Activated CD8-positive, alpha-beta T cell treated with anti-CD3 and anti-CD28 coated beads, Interleukin-2, amount 10 ng/mL, durations not matched to agents 7 days and 5 days (primary cell): ENCODE data around the gene MUC6. TPM values are rescaled to one million over a fixed set of nuclear protein-coding genes. Genes with fewer than 3 reads are reported as not detected.
A peak's percentile ranks its signal among the peaks of the same experiment; 100 is the strongest.

Experiments used
- ATAC-seq: fragments of 150-1000 bp; cut with Tn5 transposase; one replicate; pipeline ENCODE4 v1.10.0; 2021; ENCODE audit warnings: moderate library complexity
- CTCF ChIA-PET: fragments of 350-600 bp; sonication (Branson Sonifier 250); formaldehyde crosslinking; loops from one replicate; lab custom pipeline; 2021; ENCODE audit warnings: antibody characterized with exemption; lab: Charles Lee
- POLR2A ChIA-PET: fragments of 350-600 bp; sonication (Branson Sonifier 250); formaldehyde crosslinking; loops from one replicate; lab custom pipeline; 2021; ENCODE audit warnings: antibody characterized with exemption; lab: Charles Lee
- DNase-seq: peaks from one replicate; pipeline ENCODE4 v3.0.0-alpha.2; 2020
- H3K27ac Mint-ChIP-seq: one replicate; pipeline ENCODE4 v1.8.0; 2021; ENCODE audit warnings: mild to moderate bottlenecking, mixed read lengths
- H3K27me3 Mint-ChIP-seq: one replicate; pipeline ENCODE4 v1.8.0; 2021; ENCODE audit warnings: low read depth, mixed read lengths
- H3K36me3 Mint-ChIP-seq: one replicate; pipeline ENCODE4 v1.8.0; 2021; ENCODE audit warnings: low read depth, mixed read lengths
- H3K4me1 Mint-ChIP-seq: one replicate; pipeline ENCODE4 v1.8.0; 2021; ENCODE audit warnings: low read depth, mixed read lengths
- H3K4me3 Mint-ChIP-seq: one replicate; pipeline ENCODE4 v1.8.0; 2021; ENCODE audit warnings: mild to moderate bottlenecking, mixed read lengths
- H3K9me3 Mint-ChIP-seq: one replicate; pipeline ENCODE4 v1.8.0; 2022; ENCODE audit warnings: mixed read lengths; ENCODE audit not compliant: insufficient read depth
- total RNA-seq, 2 experiments: library from RNA; stranded (reverse); gene quantifications; one replicate each; pipeline ENCODE4 v1.2.3, GENCODE V29; 2021

MUC6 gene
- total RNA-seq, 2 experiments from 2014 or later = not detected

GRCh38 chr11:1010551-1011319 lies 25.8 kb downstream of the MUC6 start:
- H3K27me3 Mint-ChIP-seq = no peaks in the 10 kb centered on the region
- peaks cover 7% of the 10 kb centered on the region for H3K36me3 Mint-ChIP-seq
- no peak overlapping the region for H3K27ac Mint-ChIP-seq
- DNase-seq = no peak
- ChIA-PET CTCF (no interaction called here), POLR2A (no interaction called here)
- H3K9me3 Mint-ChIP-seq = no peaks in the 10 kb centered on the region
- H3K4me3 Mint-ChIP-seq = no peak overlapping the region
- ATAC-seq = no peak
- H3K4me1 Mint-ChIP-seq = no peaks in the 10 kb centered on the region

- H3K4me1 Mint-ChIP-seq = no peaks in the 10 kb centered on the region
- no peak overlapping the region for H3K4me3 Mint-ChIP-seq
- DNase-seq (no peak), ATAC-seq (no peak)
- no peaks in the 10 kb centered on the region for H3K27me3 Mint-ChIP-seq
- no peak overlapping the region for H3K27ac Mint-ChIP-seq
- peaks cover 7% of the 10 kb centered on the region for H3K36me3 Mint-ChIP-seq
- H3K9me3 Mint-ChIP-seq = no peaks in the 10 kb centered on the region
- ChIA-PET CTCF (no interaction called here), POLR2A (no interaction called here)
Measured at GRCh38 chr11:1009991-1010390, 26.5 kb downstream of the MUC6 start.

GRCh38 chr11:1009371-1009770 lies 27.1 kb downstream of the MUC6 start:
- no peak overlapping the region for H3K27ac Mint-ChIP-seq
- peaks cover 7% of the 10 kb centered on the region for H3K36me3 Mint-ChIP-seq
- ChIA-PET POLR2A (no interaction called here), CTCF (no interaction called here)
- no peaks in the 10 kb centered on the region for H3K27me3 Mint-ChIP-seq
- no peak for ATAC-seq
- no peak for DNase-seq
- H3K4me1 Mint-ChIP-seq = no peaks in the 10 kb centered on the region
- H3K4me3 Mint-ChIP-seq = no peak overlapping the region
- H3K9me3 Mint-ChIP-seq = no peaks in the 10 kb centered on the region

- no peak for DNase-seq
- Mint-ChIP-seq H3K27me3 (no peaks in the 10 kb centered on the region), H3K4me3 (no peak overlapping the region), H3K27ac (no peak overlapping the region), H3K9me3 (no peaks in the 10 kb centered on the region), H3K36me3 (peaks cover 7% of the 10 kb centered on the region), H3K4me1 (no peaks in the 10 kb centered on the region)
- no peak for ATAC-seq
- CTCF ChIA-PET = no interaction called here
- POLR2A ChIA-PET = no interaction called here
Measured at GRCh38 chr11:1008803-1009145, 27.7 kb downstream of the MUC6 start.

- ATAC-seq (no peak), DNase-seq (no peak)
- Mint-ChIP-seq H3K36me3 (peaks cover 10% of the 10 kb centered on the region), H3K27me3 (no peaks in the 10 kb centered on the region), H3K9me3 (no peaks in the 10 kb centered on the region), H3K27ac (no peak overlapping the region), H3K4me3 (no peak overlapping the region), H3K4me1 (no peaks in the 10 kb centered on the region)
- CTCF ChIA-PET = no interaction called here
- POLR2A ChIA-PET = no interaction called here
Measured at GRCh38 chr11:1008001-1008802, 28.3 kb downstream of the MUC6 start.

GRCh38 chr11:1007279-1007678 lies 29.2 kb downstream of the MUC6 start:
- no peak overlapping the region for H3K4me3 Mint-ChIP-seq
- H3K9me3 Mint-ChIP-seq = no peaks in the 10 kb centered on the region
- H3K27ac Mint-ChIP-seq = no peak overlapping the region
- H3K27me3 Mint-ChIP-seq = no peaks in the 10 kb centered on the region
- ChIA-PET POLR2A (interaction anchor here (0.6 kb wide), 1 partner anchor 898 kb away, joined by 3 read pairs; no protein-coding TSS in a partner anchor), CTCF (no interaction called here)
- no peaks in the 10 kb centered on the region for H3K4me1 Mint-ChIP-seq
- ATAC-seq (no peak), DNase-seq (no peak)
- peaks cover 10% of the 10 kb centered on the region for H3K36me3 Mint-ChIP-seq

GRCh38 chr11:1006762-1007161 lies 29.8 kb downstream of the MUC6 start:
- Mint-ChIP-seq H3K9me3 (no peaks in the 10 kb centered on the region), H3K27ac (no peak overlapping the region), H3K36me3 (peaks cover 13% of the 10 kb centered on the region), H3K4me1 (no peaks in the 10 kb centered on the region), H3K27me3 (no peaks in the 10 kb centered on the region), H3K4me3 (no peak overlapping the region)
- ChIA-PET POLR2A (no interaction called here), CTCF (no interaction called here)
- DNase-seq = no peak
- no peak for ATAC-seq

GRCh38 chr11:1005928-1006327 lies 30.6 kb downstream of the MUC6 start:
- CTCF ChIA-PET = no interaction called here
- POLR2A ChIA-PET = no interaction called here
- no peaks in the 10 kb centered on the region for H3K27me3 Mint-ChIP-seq
- ATAC-seq (no peak), DNase-seq (no peak)
- H3K4me1 Mint-ChIP-seq = no peaks in the 10 kb centered on the region
- peaks cover 15% of the 10 kb centered on the region for H3K36me3 Mint-ChIP-seq
- H3K9me3 Mint-ChIP-seq = no peaks in the 10 kb centered on the region
- H3K27ac Mint-ChIP-seq = no peak overlapping the region
- H3K4me3 Mint-ChIP-seq = no peak overlapping the region

- H3K27ac Mint-ChIP-seq = no peak overlapping the region
- no peaks in the 10 kb centered on the region for H3K27me3 Mint-ChIP-seq
- DNase-seq = no peak
- no peaks in the 10 kb centered on the region for H3K4me1 Mint-ChIP-seq
- H3K36me3 Mint-ChIP-seq = peaks cover 8% of the 10 kb centered on the region
- CTCF ChIA-PET = no interaction called here
- H3K4me3 Mint-ChIP-seq = no peak overlapping the region
- ATAC-seq = no peak
- POLR2A ChIA-PET = no interaction called here
- no peaks in the 10 kb centered on the region for H3K9me3 Mint-ChIP-seq
Measured at GRCh38 chr11:1003159-1003558, 33.4 kb downstream of the MUC6 start.

- Mint-ChIP-seq H3K9me3 (no peaks in the 10 kb centered on the region), H3K27ac (peak overlapping the region; percentile 46), H3K36me3 (peaks cover 8% of the 10 kb centered on the region), H3K4me1 (no peaks in the 10 kb centered on the region), H3K4me3 (no peak overlapping the region), H3K27me3 (no peaks in the 10 kb centered on the region)
- ChIA-PET POLR2A (no interaction called here), CTCF (no interaction called here)
- no peak for ATAC-seq
- no peak for DNase-seq
Measured at GRCh38 chr11:1002406-1002984, 34.0 kb downstream of the MUC6 start.

- Mint-ChIP-seq H3K27ac (no peak overlapping the region), H3K4me3 (no peak overlapping the region), H3K4me1 (no peaks in the 10 kb centered on the region), H3K27me3 (no peaks in the 10 kb centered on the region), H3K36me3 (peaks cover 8% of the 10 kb centered on the region), H3K9me3 (no peaks in the 10 kb centered on the region)
- no peak for DNase-seq
- ChIA-PET CTCF (no interaction called here), POLR2A (no interaction called here)
- ATAC-seq = no peak
Measured at GRCh38 chr11:1001617-1002405, 34.7 kb downstream of the MUC6 start.
